Measurements from ENCODE around the gene FABP3. TPM values are rescaled to one million over a fixed set of nuclear protein-coding genes. Genes with fewer than 3 reads are reported as not detected.

FABP3 gene
- total RNA-seq, 1 experiment from 2014 or later = not detected

- Histone ChIP-seq H4K20me1 (ENCODE audit: insufficient read depth) (no peaks in the 10 kb centered on the region; the same call in 1 of the 2 replicates), H3K27ac (no peak overlapping the region), H3K9me3 (ENCODE audit: insufficient read depth, low read depth) (no peaks in the 10 kb centered on the region), H3K4me2 (no peak overlapping the region), H3K4me3 (no peak overlapping the region), H2AFZ (no peak overlapping the region), H3K4me1 (replicated peaks; ENCODE audit: insufficient read depth) (peaks cover 50% of the 10 kb centered on the region), H3K27me3 (ENCODE audit: insufficient read depth, low read depth) (no peaks in the 10 kb centered on the region), H3K9me2 (ENCODE audit: insufficient read depth) (no peaks in the 10 kb centered on the region), H3K36me3 (ENCODE audit: low read depth) (no peaks in the 10 kb centered on the region; the same call in 1 of the 2 replicates), H3F3A (ENCODE audit: insufficient read depth, low read depth) (peaks cover 19% of the 10 kb centered on the region), H3K79me2 (ENCODE audit: low read depth) (peaks cover 46% of the 10 kb centered on the region; the same call in 1 of the 2 replicates)
- TF ChIP-seq CTCF (conservative IDR thresholded peaks at IDR 0.05) (no peak), EZH2 (IDR thresholded peaks at IDR 0.05; ENCODE audit: low read depth) (no peak)
- CTCF ChIA-PET = no interaction called here
- POLR2A ChIA-PET (ENCODE audit: unreplicated experiment) = no interaction called here
- intact Hi-C loops (cut with micrococcal nuclease; ENCODE audit: unreplicated experiment) = no loop called here
- DNase-seq = no peak
- no TSS peak for BruUV-seq (replicated peaks)
These were observed 45.9 kb upstream of the FABP3 start for GRCh38 chr1:31418626-31419323.

GRCh38 chr1:31417148-31417547, 44.3 kb upstream of the FABP3 start:
- no peaks in the 10 kb centered on the region; the same call in 1 of the 2 replicates for H3K36me3 ChIP-seq (ENCODE audit: low read depth)
- TF ChIP-seq CTCF (conservative IDR thresholded peaks at IDR 0.05) (no peak), EZH2 (IDR thresholded peaks at IDR 0.05; ENCODE audit: low read depth) (no peak)
- no peaks in the 10 kb centered on the region for H4K20me1 ChIP-seq (ENCODE audit: insufficient read depth)
- no peaks in the 10 kb centered on the region for H3K27me3 ChIP-seq (ENCODE audit: insufficient read depth, low read depth)
- no peaks in the 10 kb centered on the region for H3K9me3 ChIP-seq (ENCODE audit: insufficient read depth, low read depth)
- intact Hi-C loops (cut with micrococcal nuclease; ENCODE audit: unreplicated experiment) = no loop called here
- BruUV-seq (replicated peaks) = no TSS peak
- H3F3A ChIP-seq (ENCODE audit: insufficient read depth, low read depth) = peaks cover 15% of the 10 kb centered on the region
- no peak overlapping the region for H2AFZ ChIP-seq
- ChIA-PET CTCF (no interaction called here), POLR2A (ENCODE audit: unreplicated experiment) (no interaction called here)
- H3K79me2 ChIP-seq (ENCODE audit: low read depth) = peaks cover 44% of the 10 kb centered on the region; the same call in 1 of the 2 replicates
- H3K27ac ChIP-seq = 0 out of 2 replicates have a peak overlapping the region, but pooled peaks have one; percentile 16
- no peak for DNase-seq
- peaks cover 52% of the 10 kb centered on the region for H3K4me1 ChIP-seq (replicated peaks; ENCODE audit: insufficient read depth)
- no peak overlapping the region for H3K4me3 ChIP-seq
- no peaks in the 10 kb centered on the region for H3K9me2 ChIP-seq (ENCODE audit: insufficient read depth)
- H3K4me2 ChIP-seq = peak overlapping the region; percentile 79; the same call in 1 of the 2 replicates

GRCh38 chr1:31416101-31416736, 43.3 kb upstream of the FABP3 start:
- peaks cover 43% of the 10 kb centered on the region for H3K4me1 ChIP-seq (replicated peaks; ENCODE audit: insufficient read depth)
- ChIA-PET POLR2A (ENCODE audit: unreplicated experiment) (no interaction called here), CTCF (no interaction called here)
- peaks cover 11% of the 10 kb centered on the region; the same call in 1 of the 2 replicates for H3F3A ChIP-seq (ENCODE audit: insufficient read depth, low read depth)
- DNase-seq = peak; percentile 59 to 81
- TF ChIP-seq EZH2 (IDR thresholded peaks at IDR 0.05; ENCODE audit: low read depth) (no peak), CTCF (conservative IDR thresholded peaks at IDR 0.05) (no peak)
- no peaks in the 10 kb centered on the region for H3K9me2 ChIP-seq (ENCODE audit: insufficient read depth)
- H3K36me3 ChIP-seq (ENCODE audit: low read depth) = no peaks in the 10 kb centered on the region; the same call in 1 of the 2 replicates
- H3K27ac ChIP-seq = peak overlapping the region; percentile 58
- intact Hi-C loops (cut with micrococcal nuclease; ENCODE audit: unreplicated experiment) = no loop called here
- H3K4me3 ChIP-seq = no peak overlapping the region
- BruUV-seq (replicated peaks) = no TSS peak
- H3K79me2 ChIP-seq (ENCODE audit: low read depth) = peaks cover 44% of the 10 kb centered on the region; the same call in 1 of the 2 replicates
- no peaks in the 10 kb centered on the region for H3K9me3 ChIP-seq (ENCODE audit: insufficient read depth, low read depth)
- H2AFZ ChIP-seq = no peak overlapping the region
- peak overlapping the region; percentile 79 for H3K4me2 ChIP-seq
- H4K20me1 ChIP-seq (ENCODE audit: insufficient read depth) = no peaks in the 10 kb centered on the region
- H3K27me3 ChIP-seq (ENCODE audit: insufficient read depth, low read depth) = no peaks in the 10 kb centered on the region

Data from PC-9 (cell line).